GM19324 (cell line): ENCODE data around the gene CFAP119.

ENCODE experiments used
- ATAC-seq: cut with Tn5 transposase; IDR thresholded peaks from one replicate; pipeline ENCODE4 v1.9.1; 2021; ENCODE audit warnings: mild to moderate bottlenecking, moderate library complexity; ENCODE audit not compliant: unreplicated experiment, low FRiP score

The CFAP119 gene

GRCh38 chr16:30715750-30716445 lies 46.0 kb downstream of the CFAP119 start:
- ATAC-seq, result no peak

- ATAC-seq, result no peak
Measured at GRCh38 chr16:30711712-30712111, 50.1 kb downstream of the CFAP119 start.

GRCh38 chr16:30710971-30711370 lies 50.9 kb downstream of the CFAP119 start:
- ATAC-seq, result no peak
